Activated CD4-positive, CD25-positive, alpha-beta regulatory T cell (primary cell): ENCODE measurements around the gene FGD3.

ENCODE experiments used
- DNase-seq, 4 experiments: peaks; one replicate each; lab custom pipeline; 2025; lab: John Stamatoyannopoulos, UW

Gene FGD3

DNA sequence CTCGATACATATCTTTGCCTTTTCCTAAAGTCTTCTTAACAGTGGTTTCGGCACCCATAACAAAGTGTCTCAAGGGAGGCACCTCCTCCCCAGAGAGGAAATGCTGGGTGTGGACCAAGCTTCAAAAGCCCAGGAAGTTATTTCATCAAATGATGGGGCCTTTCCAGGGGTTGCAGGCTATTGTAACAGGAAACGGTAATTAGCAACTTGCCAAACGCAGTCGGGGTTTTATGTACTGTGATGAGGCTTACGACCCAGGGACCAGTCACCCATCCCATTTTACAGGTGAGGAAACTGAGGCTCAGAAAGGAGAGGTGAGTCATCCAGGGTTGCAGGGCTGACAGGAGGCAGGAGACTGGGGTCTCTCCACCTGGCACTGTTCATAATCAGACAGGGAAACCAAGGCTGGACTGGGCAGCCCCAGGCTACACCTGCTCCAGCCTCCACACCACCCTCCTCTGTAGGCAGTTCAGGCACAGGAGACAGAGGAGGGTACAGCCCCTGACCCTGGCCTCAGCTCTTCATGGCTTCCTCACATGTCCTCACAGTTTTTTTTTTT lies 81.2 kb downstream of the FGD3 start:
- DNase-seq, result peak in 2 of 4 experiments; percentile 30 to 37

DNA sequence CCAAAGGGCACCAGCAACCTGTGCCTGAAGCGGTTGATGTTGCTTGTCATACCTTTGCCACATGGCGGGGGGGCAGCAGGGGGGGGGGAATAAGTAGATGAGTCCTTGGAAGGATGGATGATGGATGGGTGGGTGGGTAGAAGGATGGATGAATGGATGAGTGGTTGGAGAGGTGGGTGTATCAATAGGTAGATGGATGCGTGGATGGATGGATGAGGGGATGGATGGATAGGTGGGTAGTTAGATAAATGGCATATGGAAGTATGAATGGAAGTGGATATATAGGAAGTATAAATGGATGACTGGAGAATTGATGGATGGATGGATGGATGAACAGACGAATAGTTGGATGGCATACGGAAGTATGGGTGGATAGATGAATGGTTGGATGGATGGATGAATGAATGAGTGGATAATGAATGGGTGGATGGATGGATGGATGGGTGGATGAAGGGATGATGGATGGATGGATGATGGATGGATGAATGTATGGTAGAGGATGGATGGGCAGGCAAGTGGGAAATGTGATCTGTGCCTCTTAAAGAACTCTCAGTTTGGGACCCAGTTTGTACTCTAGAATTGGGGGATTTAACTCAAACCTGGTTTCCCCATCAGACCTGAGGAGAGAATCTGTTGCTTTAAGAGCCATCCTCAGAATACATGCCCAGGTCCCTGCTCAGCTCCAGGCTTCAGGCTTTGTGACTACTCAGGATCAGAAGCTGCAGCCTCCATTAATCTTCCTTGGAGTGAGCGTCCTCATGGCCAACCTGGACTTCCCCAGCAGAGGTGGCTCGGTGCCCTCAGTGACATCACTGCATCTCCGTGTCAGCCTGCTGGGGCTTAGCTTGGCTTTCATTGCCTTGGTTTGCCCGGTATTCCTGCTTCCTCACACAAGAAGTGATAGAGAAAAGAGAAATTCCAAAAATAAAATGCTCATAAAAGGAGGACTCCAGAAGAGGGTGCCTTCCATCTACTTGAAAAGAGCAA lies 83.6 kb downstream of the FGD3 start:
- DNase-seq, result no peak

DNA sequence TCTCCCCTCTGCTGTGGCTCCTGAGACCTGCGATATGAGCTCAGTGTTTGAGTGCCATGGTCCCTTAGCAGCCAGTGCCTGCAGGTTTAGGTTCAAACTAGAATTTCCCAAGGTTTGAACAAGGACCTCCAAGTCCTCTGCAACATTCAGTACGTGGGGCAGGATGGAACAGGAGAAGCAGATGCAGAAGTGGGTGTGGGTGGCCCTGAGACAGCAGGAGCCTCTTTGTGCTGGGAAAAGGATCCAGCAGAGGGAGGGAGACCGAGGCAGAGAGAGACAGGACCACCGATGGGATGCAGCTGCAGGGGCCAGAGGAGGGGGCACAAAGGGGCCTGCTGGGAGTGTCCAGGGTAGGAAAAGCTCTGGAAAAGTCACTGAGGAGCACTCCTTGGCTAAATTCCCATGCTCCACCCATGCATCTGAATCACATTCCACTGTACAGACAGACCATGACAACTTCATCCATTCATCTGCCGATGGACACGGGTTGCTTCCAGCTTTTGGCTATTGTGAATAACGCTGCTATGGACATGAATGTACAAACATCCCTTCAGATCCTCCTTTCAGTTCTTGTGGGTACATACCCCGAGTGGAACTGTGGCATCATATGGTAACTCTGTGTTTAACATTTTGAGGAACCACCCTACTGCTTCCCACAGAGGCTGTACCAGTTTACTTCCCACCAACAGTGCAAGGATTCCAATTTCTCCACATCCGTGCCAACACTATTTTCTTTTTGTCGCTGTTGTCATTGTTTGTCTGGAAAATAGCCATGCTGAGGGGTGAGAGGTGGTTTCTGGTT lies 84.5 kb downstream of the FGD3 start:
- no peak for DNase-seq

DNA sequence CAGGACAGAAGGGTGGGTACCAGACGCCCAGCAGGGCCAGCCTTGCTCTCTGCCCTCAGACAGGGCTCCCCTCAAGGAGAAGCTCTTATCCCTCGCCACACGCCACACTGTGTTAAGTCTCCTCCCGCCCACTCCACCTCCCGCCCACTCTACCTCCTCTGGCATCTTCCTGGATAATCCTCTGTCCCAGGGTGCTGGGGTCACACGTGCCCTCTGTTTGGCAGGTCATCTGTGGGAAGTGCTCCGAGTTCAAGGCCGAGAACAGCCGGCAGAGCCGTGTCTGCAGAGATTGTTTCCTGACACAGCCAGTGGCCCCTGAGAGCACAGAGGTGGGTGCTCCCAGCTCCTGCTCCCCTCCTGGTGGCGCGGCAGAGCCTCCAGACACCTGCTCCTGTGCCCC lies 85.2 kb downstream of the FGD3 start:
- no peak for DNase-seq

- no peak for DNase-seq
Measured at GRCh38 chr9:93033531-93033930, 86.2 kb downstream of the FGD3 start.

DNA sequence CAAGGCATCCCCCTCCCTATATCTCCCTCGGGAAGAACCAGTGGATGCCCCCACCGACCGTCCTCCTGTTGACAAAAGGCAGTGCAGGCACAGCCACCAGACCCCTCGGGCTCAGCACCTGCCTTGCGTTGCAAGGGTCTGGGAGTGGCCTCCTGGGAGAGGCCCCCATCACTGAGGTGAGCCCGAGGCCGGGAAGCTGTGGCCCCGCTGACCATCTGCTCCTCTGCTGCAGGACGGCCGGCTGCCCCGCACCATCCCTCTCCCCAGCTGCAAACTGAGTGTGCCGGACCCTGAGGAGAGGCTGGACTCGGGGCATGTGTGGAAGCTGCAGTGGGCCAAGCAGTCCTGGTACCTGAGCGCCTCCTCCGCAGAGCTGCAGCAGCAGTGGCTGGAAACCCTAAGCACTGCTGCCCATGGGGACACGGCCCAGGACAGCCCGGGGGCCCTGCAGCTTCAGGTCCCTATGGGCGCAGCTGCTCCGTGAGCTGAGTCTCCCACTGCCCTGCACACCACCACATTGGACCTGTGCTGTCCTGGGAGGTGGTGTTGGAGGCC lies 87.9 kb downstream of the FGD3 start:
- DNase-seq, result no peak

DNA sequence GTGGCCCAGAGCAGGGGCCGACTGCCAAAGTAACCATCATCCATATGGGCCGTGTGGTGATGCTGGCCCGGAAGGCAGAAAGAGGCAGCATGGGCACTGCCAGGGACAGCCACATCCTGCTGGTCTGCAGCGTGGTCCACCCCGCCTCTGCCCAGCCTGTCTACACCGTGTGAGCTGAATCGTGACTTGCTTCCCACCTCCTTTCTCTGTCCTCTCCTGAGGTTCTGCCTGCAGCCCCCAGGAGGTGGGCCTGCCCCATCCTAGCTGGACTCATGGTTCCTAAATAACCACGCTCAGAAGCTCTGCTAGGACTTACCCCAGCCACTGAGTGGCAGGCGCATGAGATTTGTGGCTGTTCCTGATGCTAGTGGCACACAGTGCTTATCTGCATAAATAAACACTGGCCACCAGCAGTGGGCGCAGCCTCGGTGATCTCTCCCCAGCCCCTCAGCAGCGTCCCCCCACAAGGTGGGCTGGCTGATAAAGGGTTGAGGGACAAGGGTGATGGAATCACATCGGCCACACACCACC lies 88.6 kb downstream of the FGD3 start:
- no peak for DNase-seq

DNA sequence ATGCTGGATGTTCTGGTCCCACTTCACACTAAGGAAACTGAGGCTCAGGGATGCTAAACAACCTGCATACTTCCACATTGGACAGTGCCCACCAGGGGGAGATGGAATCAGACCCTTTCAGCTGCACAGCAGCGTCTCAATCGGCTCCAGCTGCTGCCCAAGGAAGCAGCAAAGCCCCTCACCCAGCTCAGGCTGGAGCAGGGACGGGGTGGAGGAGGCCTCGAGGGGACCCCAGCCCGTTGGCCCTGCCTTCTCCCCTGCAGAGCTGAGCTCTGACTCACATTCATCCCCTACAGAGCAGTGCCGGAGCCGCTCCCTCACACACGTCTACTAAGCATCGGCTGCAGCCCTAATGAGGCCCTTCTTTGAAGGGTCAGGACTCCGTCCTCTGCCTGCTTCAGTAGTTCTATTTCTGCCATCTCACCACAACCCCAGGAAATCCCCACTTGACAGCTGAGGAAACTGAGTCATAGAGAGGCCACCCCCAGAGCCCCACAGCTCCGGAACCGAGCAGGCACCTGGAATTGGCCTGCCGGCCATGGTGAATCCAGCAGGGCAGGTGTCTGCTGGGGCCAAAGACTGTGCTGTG lies 89.7 kb downstream of the FGD3 start:
- DNase-seq, result no peak

GRCh38 chr9:93037476-93037971 lies 90.2 kb downstream of the FGD3 start:
- DNase-seq, result no peak

DNA sequence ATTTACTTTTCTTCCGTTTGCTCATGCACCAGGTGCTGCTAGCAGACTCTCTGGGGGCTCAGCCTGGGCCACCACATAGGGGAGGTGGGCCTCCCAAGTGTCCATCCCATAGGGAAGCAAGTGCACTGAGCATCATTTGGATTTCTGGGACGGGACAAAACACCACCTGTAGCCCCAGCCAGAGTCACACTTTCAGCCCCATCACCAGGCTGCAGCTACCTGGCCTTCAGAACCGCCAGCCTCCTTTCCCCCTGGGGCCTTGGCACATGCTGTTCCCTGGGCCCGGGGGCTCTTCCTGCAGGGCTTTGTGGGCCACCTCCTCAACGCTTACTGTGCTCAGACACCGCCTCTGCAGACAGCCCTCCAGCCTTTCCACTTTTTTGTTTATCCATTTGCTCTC lies 91.6 kb downstream of the FGD3 start:
- DNase-seq, result no peak

- no peak for DNase-seq
Measured at GRCh38 chr9:93039456-93039855, 92.1 kb downstream of the FGD3 start.

DNA sequence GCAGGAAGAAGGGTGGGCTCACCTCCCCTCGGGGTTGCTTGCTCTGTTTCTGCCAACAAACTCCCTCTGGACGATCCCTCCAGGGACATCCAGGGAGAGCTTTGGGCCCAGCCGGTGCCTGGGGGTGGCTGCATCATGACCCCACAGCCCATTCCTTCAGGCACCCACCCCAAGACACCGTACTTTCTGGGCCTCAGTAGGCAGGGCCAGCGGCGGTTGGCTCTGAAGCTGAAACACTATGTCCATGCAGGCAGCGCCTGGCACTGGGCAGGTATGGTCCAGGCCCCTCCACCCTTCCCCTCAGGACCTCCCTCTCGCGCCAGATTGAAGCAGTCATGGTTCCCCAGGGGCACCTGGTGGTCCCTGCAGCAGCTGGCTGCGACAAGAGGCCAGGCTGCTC lies 92.7 kb downstream of the FGD3 start:
- no peak for DNase-seq

DNA sequence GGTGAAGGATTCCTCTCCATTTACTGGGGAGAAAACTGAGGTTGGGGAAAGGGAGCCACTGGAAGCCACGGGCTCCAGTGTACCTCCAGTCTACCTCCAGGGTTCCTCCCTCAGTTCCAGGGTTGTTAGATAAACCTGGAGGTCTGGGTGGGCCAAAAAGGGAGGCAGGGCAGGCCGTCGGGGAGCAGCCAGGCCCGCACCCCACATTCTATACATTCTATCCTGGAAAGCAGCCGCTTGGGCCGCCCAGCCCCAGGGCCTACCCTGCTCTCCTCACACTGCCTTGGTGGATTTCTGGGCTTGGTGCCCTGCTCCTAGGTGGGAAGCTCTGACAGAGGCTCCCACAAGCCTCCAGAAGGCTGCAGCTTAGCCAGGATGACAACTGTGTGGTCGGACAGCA lies 93.1 kb downstream of the FGD3 start:
- DNase-seq, result no peak

DNA sequence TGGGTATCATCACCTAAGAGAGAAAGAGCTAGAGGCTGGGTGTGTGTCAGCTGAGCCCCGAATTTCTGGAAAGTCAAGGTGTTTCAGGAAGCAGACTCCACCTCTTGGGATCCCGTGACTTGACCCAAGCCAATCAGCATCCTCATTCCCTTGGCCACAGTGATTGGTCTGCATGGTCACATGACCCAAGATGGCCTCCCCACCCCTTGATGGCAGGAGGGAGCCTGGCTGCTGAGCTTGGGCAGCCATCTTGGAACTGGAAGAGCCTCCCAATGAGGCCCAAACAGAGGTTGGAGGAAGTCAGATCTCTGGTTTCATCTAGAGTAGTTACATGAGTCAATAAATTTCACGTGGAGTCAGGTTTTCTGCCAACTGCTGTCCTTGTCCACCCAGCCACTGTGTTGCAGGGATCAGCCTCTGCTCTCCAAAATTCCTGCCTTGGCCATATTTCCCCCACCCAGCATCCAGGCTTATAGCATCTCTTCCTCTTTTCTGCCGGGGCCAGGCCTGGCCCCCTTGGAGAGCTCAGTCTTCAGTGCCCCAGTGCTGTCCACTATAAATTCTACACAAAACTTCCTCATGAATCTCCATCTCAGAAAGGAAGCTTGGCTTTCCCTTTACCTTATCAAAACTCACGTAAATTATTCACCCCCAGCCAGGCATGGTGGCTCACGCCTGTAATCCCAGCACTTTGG lies 93.9 kb downstream of the FGD3 start:
- DNase-seq, result no peak

DNA sequence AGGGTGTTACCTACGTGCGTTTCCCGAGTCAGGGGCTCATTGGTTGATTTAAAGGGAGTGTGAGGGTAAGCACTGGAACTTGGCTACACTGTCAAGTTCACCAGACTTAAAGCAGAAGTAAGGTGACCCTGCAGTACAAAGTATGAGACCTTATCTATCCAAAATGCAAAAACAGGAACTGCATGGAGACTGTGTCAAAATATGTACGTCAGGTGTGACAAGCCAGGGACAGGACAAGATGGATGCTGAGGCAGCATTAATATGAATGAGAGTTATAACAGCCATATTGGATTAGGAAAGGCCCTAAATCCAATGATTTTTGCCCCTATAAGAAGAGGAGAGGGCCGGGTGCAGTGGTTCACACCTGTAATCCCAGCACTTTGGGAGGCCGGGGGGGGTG lies 95.8 kb downstream of the FGD3 start:
- no peak for DNase-seq

DNA sequence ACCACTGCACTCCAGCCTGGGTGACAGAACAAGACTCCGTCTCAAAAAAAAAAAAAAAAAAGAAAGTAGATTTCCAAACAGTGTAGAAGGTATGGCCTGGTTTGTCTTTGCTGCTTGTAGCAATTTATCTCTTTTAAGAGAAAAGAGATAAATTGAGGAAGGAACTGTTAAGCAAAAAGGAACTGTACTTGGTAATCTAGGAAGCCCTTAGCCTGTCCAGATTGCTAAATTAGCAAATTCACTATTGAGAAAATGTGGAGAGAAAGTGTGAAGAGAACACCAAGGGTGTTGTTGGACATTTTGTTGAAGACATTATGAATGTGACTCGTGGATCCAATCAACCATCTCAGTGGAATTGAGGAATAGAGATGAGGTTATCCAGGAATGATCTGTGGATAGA lies 98.2 kb downstream of the FGD3 start:
- DNase-seq, result no peak

- no peak for DNase-seq
Measured at GRCh38 chr9:93048566-93049448, 101.5 kb downstream of the FGD3 start.

DNA sequence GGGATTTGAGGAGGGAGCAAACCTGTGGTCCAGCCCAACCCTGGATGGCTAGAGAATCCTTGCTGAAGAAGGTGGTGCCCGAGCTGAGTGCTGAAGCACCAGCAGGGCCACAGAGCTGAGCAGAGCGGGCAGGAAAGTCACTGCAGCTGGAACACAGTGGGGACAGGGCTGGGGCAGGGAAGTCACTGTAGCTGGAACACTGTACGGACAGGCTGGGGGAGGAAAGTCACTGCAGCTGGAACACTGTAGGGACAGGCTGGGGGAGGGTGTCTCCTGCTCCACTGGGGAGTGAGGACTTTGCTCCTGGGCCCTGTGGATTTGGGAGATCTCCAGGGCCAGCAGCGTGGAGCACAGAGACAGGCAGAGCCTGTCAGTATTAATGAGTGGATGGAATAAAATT lies 102.2 kb downstream of the FGD3 start:
- no peak for DNase-seq

- DNase-seq, result no peak
Measured at GRCh38 chr9:93050231-93050630, 102.9 kb downstream of the FGD3 start.

GRCh38 chr9:93051680-93052089 lies 104.4 kb downstream of the FGD3 start:
- DNase-seq, result no peak
